Measurements from ENCODE around the gene NAXD. TPM values are rescaled to one million over a fixed set of nuclear protein-coding genes. Genes with fewer than 3 reads are reported as not detected.

NAXD gene
- total RNA-seq, 1 donor from 2014 or later: 17.7 TPM

- Mint-ChIP-seq H3K4me1 (peaks cover 20% of the 10 kb centered on the region), H3K27me3 (ENCODE audit: insufficient read depth, low read depth) (peaks cover 11% of the 10 kb centered on the region), H3K36me3 (no peaks in the 10 kb centered on the region), H3K9me3 (no peaks in the 10 kb centered on the region), H3K4me3 (no peak overlapping the region), H3K27ac (no peak overlapping the region)
- no peak overlapping the region for H3K9ac ChIP-seq
- H3K9me3 ChIP-seq (ENCODE audit: low read depth): no peaks in the 10 kb centered on the region
- TF ChIP-seq EZH2 (IDR thresholded peaks at IDR 0.05) (no peak), CTCF (IDR thresholded peaks at IDR 0.05) (no peak), EZH2phosphoT487 (IDR thresholded peaks at IDR 0.05) (no peak)
- no peak overlapping the region for H3K4me2 ChIP-seq
- no peak overlapping the region for H3K4me3 ChIP-seq
- H4K20me1 ChIP-seq (ENCODE audit: low read depth): no peaks in the 10 kb centered on the region
- H3F3A ChIP-seq (ENCODE audit: low read depth): no peaks in the 10 kb centered on the region
- H3K27me3 ChIP-seq: no peaks in the 10 kb centered on the region
- DNase-seq (ENCODE audit: low spot score): no peak
- H3K27ac ChIP-seq: no peak overlapping the region
- H3K36me3 ChIP-seq: no peaks in the 10 kb centered on the region
- no peaks in the 10 kb centered on the region for H3K79me2 ChIP-seq (ENCODE audit: low read depth)
- peaks cover 9% of the 10 kb centered on the region for H3K4me1 ChIP-seq
- no peak overlapping the region for H2AFZ ChIP-seq (replicated peaks)
Measured at GRCh38 chr13:110574161-110574560, 41.2 kb upstream of the NAXD start.

GRCh38 chr13:110575322-110576069 lies 39.8 kb upstream of the NAXD start:
- Histone ChIP-seq H4K20me1 (ENCODE audit: low read depth) (no peaks in the 10 kb centered on the region), H3K27me3 (no peaks in the 10 kb centered on the region), H3K4me1 (peaks cover 9% of the 10 kb centered on the region), H3K4me3 (no peak overlapping the region), H3F3A (ENCODE audit: low read depth) (no peaks in the 10 kb centered on the region), H2AFZ (replicated peaks) (no peak overlapping the region), H3K9me3 (ENCODE audit: low read depth) (no peaks in the 10 kb centered on the region), H3K79me2 (ENCODE audit: low read depth) (no peaks in the 10 kb centered on the region), H3K27ac (no peak overlapping the region), H3K36me3 (no peaks in the 10 kb centered on the region), H3K9ac (no peak overlapping the region), H3K4me2 (no peak overlapping the region)
- TF ChIP-seq EZH2 (IDR thresholded peaks at IDR 0.05): no peak
- TF ChIP-seq EZH2phosphoT487 (IDR thresholded peaks at IDR 0.05): no peak
- no peak for TF ChIP-seq CTCF (IDR thresholded peaks at IDR 0.05)
- H3K4me3 Mint-ChIP-seq: peak overlapping the region; percentile 33
- peaks cover 20% of the 10 kb centered on the region for H3K4me1 Mint-ChIP-seq
- H3K36me3 Mint-ChIP-seq: no peaks in the 10 kb centered on the region
- H3K27ac Mint-ChIP-seq: peak overlapping the region; percentile 89
- H3K27me3 Mint-ChIP-seq (ENCODE audit: insufficient read depth, low read depth): peaks cover 11% of the 10 kb centered on the region
- peak; percentile 18 for DNase-seq (ENCODE audit: low spot score)
- H3K9me3 Mint-ChIP-seq: no peaks in the 10 kb centered on the region

GRCh38 chr13:110576070-110576394 lies 39.3 kb upstream of the NAXD start:
- no peaks in the 10 kb centered on the region for H3K9me3 Mint-ChIP-seq
- peaks cover 11% of the 10 kb centered on the region for H3K27me3 Mint-ChIP-seq (ENCODE audit: insufficient read depth, low read depth)
- peaks cover 20% of the 10 kb centered on the region for H3K4me1 Mint-ChIP-seq
- H3K4me2 ChIP-seq: no peak overlapping the region
- H3K4me3 ChIP-seq: no peak overlapping the region
- TF ChIP-seq EZH2phosphoT487 (IDR thresholded peaks at IDR 0.05) (no peak), CTCF (IDR thresholded peaks at IDR 0.05) (no peak), EZH2 (IDR thresholded peaks at IDR 0.05) (no peak)
- no peaks in the 10 kb centered on the region for H3F3A ChIP-seq (ENCODE audit: low read depth)
- H3K4me1 ChIP-seq: peaks cover 9% of the 10 kb centered on the region
- H3K9me3 ChIP-seq (ENCODE audit: low read depth): no peaks in the 10 kb centered on the region
- H4K20me1 ChIP-seq (ENCODE audit: low read depth): no peaks in the 10 kb centered on the region
- no peak for DNase-seq (ENCODE audit: low spot score)
- H3K27me3 ChIP-seq: no peaks in the 10 kb centered on the region
- H3K4me3 Mint-ChIP-seq: peak overlapping the region; percentile 33
- H3K27ac Mint-ChIP-seq: no peak overlapping the region
- H3K79me2 ChIP-seq (ENCODE audit: low read depth): no peaks in the 10 kb centered on the region
- no peaks in the 10 kb centered on the region for H3K36me3 ChIP-seq
- no peak overlapping the region for H3K9ac ChIP-seq
- H3K36me3 Mint-ChIP-seq: no peaks in the 10 kb centered on the region
- H3K27ac ChIP-seq: no peak overlapping the region
- no peak overlapping the region for H2AFZ ChIP-seq (replicated peaks)
